ENCODE results near the gene NDUFAF8. TPM values are rescaled to one million over a fixed set of nuclear protein-coding genes. Genes with fewer than 3 reads are reported as not detected.

Gene NDUFAF8
- polyA plus RNA-seq, 1 donor from 2014 or later = 76.4 TPM

DNA sequence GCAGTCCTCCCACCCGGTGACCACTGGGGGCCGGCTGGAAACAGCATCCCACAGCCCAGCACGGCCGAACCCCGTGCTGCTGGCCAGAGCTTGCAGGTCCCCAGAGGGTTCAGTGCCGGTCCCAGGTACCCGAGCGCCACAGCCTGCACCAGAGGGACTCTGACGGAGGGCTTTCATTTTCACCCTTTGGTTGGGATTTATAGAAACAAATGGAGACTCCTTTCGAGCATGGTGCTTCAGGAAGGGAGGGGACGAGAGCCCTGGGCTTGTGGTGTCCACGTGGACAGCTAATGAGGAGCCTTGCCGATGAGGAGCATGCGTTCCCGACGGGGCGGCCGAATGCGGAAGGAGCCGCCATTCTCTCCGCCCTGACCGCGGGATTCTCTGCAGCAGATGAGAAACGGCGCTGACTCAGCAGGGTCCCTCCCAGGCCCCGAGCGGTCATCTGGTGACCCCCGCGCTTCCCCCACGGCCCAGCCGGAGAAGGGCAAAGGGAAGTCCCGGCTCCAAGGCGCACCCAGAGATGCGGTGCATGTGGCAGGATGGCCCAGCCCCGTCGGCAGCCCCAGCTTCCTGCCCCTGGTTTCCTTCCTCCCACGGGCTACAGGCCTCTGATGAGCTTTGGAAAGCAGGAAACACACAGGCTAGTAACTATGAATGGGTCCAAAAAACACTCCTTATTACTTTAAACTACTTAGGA lies 46.2 kb downstream of the NDUFAF8 start:
- Histone ChIP-seq H3K79me2 (replicated peaks; ENCODE audit: insufficient read depth, low read length) (peaks cover 5% of the 10 kb centered on the region), H3K9ac (ENCODE audit: low read length) (no peak overlapping the region)

DNA sequence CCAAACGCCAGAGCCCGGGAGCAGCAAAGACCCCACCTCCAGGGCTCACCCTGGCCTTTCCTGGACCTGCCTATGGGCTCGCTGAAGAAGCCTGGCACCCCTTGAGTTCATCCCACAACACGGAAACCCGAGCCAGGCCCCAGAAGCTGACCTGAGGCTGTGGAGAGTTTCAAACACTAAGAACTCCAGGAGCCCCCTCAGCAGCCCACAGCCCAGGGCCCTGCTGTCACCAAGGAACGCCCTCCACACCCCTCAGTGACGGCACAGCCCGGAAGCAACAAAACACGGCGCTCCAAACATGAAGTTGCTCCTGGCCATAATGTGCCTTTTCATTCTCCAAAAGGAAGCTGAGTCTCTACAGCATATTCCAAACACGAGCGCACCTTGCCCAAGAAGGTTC lies 46.8 kb downstream of the NDUFAF8 start:
- Histone ChIP-seq H3K36me3 (ENCODE audit: insufficient read depth, low read length) (no peaks in the 10 kb centered on the region), H3K27me3 (ENCODE audit: insufficient read depth, low read depth, low read length) (no peaks in the 10 kb centered on the region), H4K20me1 (ENCODE audit: insufficient read depth) (no peaks in the 10 kb centered on the region), H2AFZ (ENCODE audit: low read depth, low read length) (no peak overlapping the region), H3K79me2 (replicated peaks; ENCODE audit: insufficient read depth, low read length) (peaks cover 5% of the 10 kb centered on the region), H3K4me2 (ENCODE audit: low read length) (no peak overlapping the region), H3K9me3 (ENCODE audit: low read length) (no peaks in the 10 kb centered on the region), H3K9ac (ENCODE audit: low read length) (no peak overlapping the region), H3K4me3 (ENCODE audit: low read length) (no peak overlapping the region), H3K9me2 (ENCODE audit: insufficient read depth, low read length) (no peaks in the 10 kb centered on the region), H3K27ac (ENCODE audit: low read length) (no peak overlapping the region), H3F3A (ENCODE audit: insufficient read depth, low read length, poor library complexity, severe bottlenecking) (no peaks in the 10 kb centered on the region)
- no peak for TF ChIP-seq TAF1 (IDR thresholded peaks at IDR 0.05; ENCODE audit: low read depth)
- no peak for TF ChIP-seq EP300 (conservative IDR thresholded peaks at IDR 0.05; ENCODE audit: poor library complexity, severe bottlenecking)
- no peak for TF ChIP-seq SMC3 (conservative IDR thresholded peaks at IDR 0.05; ENCODE audit: poor library complexity)
- no peak for TF ChIP-seq MXI1 (conservative IDR thresholded peaks at IDR 0.05; ENCODE audit: poor library complexity, severe bottlenecking)
- TF ChIP-seq EZH2 (IDR thresholded peaks at IDR 0.05; ENCODE audit: borderline replicate concordance, insufficient read depth, low read length, poor library complexity, severe bottlenecking) = no peak
- TF ChIP-seq, protein P1, sequence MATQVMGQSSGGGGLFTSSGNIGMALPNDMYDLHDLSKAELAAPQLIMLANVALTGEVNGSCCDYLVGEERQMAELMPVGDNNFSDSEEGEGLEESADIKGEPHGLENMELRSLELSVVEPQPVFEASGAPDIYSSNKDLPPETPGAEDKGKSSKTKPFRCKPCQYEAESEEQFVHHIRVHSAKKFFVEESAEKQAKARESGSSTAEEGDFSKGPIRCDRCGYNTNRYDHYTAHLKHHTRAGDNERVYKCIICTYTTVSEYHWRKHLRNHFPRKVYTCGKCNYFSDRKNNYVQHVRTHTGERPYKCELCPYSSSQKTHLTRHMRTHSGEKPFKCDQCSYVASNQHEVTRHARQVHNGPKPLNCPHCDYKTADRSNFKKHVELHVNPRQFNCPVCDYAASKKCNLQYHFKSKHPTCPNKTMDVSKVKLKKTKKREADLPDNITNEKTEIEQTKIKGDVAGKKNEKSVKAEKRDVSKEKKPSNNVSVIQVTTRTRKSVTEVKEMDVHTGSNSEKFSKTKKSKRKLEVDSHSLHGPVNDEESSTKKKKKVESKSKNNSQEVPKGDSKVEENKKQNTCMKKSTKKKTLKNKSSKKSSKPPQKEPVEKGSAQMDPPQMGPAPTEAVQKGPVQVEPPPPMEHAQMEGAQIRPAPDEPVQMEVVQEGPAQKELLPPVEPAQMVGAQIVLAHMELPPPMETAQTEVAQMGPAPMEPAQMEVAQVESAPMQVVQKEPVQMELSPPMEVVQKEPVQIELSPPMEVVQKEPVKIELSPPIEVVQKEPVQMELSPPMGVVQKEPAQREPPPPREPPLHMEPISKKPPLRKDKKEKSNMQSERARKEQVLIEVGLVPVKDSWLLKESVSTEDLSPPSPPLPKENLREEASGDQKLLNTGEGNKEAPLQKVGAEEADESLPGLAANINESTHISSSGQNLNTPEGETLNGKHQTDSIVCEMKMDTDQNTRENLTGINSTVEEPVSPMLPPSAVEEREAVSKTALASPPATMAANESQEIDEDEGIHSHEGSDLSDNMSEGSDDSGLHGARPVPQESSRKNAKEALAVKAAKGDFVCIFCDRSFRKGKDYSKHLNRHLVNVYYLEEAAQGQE (IDR thresholded peaks at IDR 0.05; ENCODE audit: borderline replicate concordance) = no peak
- TF ChIP-seq, protein P2, sequence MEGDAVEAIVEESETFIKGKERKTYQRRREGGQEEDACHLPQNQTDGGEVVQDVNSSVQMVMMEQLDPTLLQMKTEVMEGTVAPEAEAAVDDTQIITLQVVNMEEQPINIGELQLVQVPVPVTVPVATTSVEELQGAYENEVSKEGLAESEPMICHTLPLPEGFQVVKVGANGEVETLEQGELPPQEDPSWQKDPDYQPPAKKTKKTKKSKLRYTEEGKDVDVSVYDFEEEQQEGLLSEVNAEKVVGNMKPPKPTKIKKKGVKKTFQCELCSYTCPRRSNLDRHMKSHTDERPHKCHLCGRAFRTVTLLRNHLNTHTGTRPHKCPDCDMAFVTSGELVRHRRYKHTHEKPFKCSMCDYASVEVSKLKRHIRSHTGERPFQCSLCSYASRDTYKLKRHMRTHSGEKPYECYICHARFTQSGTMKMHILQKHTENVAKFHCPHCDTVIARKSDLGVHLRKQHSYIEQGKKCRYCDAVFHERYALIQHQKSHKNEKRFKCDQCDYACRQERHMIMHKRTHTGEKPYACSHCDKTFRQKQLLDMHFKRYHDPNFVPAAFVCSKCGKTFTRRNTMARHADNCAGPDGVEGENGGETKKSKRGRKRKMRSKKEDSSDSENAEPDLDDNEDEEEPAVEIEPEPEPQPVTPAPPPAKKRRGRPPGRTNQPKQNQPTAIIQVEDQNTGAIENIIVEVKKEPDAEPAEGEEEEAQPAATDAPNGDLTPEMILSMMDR (IDR thresholded peaks at IDR 0.05; ENCODE audit: poor library complexity, severe bottlenecking) = no peak
- no peak for TF ChIP-seq RAD21 (conservative IDR thresholded peaks at IDR 0.05)
- no peak for TF ChIP-seq POLR2AphosphoS5 (IDR thresholded peaks at IDR 0.05)

More for the DNA sequence above, 46.2 kb downstream of the NDUFAF8 start:
- Histone ChIP-seq H2AFZ (ENCODE audit: low read depth, low read length) (no peak overlapping the region), H3K4me2 (ENCODE audit: low read length) (no peak overlapping the region), H3K4me3 (ENCODE audit: low read length) (no peak overlapping the region), H4K20me1 (ENCODE audit: insufficient read depth) (no peaks in the 10 kb centered on the region), H3K36me3 (ENCODE audit: insufficient read depth, low read length) (no peaks in the 10 kb centered on the region), H3K9me2 (ENCODE audit: insufficient read depth, low read length) (no peaks in the 10 kb centered on the region), H3F3A (ENCODE audit: insufficient read depth, low read length, poor library complexity, severe bottlenecking) (no peaks in the 10 kb centered on the region), H3K27ac (ENCODE audit: low read length) (no peak overlapping the region), H3K27me3 (ENCODE audit: insufficient read depth, low read depth, low read length) (no peaks in the 10 kb centered on the region), H3K9me3 (ENCODE audit: low read length) (no peaks in the 10 kb centered on the region)
- TF ChIP-seq EZH2 (IDR thresholded peaks at IDR 0.05; ENCODE audit: borderline replicate concordance, insufficient read depth, low read length, poor library complexity, severe bottlenecking) (no peak), POLR2AphosphoS5 (IDR thresholded peaks at IDR 0.05) (no peak), TAF1 (IDR thresholded peaks at IDR 0.05; ENCODE audit: low read depth) (no peak), MXI1 (conservative IDR thresholded peaks at IDR 0.05; ENCODE audit: poor library complexity, severe bottlenecking) (no peak), EP300 (conservative IDR thresholded peaks at IDR 0.05; ENCODE audit: poor library complexity, severe bottlenecking) (no peak), RAD21 (conservative IDR thresholded peaks at IDR 0.05) (no peak), SMC3 (conservative IDR thresholded peaks at IDR 0.05; ENCODE audit: poor library complexity) (no peak)
- TF ChIP-seq, protein P1 (IDR thresholded peaks at IDR 0.05; ENCODE audit: borderline replicate concordance) = no peak
- TF ChIP-seq, protein P2 (IDR thresholded peaks at IDR 0.05; ENCODE audit: poor library complexity, severe bottlenecking) = no peak

Measured in neural cell (in vitro differentiated cells).